HG03457 (cell line): Measurements from ENCODE around the gene BCL7C.
"Not testable (repeated sequence)": the region's sequence is repeated elsewhere in the genome, so short reads cannot be mapped to it uniquely, and the experiment has no call there.

Experiments used
- ATAC-seq: cut with Tn5 transposase; IDR thresholded peaks from one replicate; pipeline ENCODE4 v1.9.1; 2021; ENCODE audit warnings: moderate number of reproducible peaks; ENCODE audit not compliant: unreplicated experiment

The BCL7C gene

DNA sequence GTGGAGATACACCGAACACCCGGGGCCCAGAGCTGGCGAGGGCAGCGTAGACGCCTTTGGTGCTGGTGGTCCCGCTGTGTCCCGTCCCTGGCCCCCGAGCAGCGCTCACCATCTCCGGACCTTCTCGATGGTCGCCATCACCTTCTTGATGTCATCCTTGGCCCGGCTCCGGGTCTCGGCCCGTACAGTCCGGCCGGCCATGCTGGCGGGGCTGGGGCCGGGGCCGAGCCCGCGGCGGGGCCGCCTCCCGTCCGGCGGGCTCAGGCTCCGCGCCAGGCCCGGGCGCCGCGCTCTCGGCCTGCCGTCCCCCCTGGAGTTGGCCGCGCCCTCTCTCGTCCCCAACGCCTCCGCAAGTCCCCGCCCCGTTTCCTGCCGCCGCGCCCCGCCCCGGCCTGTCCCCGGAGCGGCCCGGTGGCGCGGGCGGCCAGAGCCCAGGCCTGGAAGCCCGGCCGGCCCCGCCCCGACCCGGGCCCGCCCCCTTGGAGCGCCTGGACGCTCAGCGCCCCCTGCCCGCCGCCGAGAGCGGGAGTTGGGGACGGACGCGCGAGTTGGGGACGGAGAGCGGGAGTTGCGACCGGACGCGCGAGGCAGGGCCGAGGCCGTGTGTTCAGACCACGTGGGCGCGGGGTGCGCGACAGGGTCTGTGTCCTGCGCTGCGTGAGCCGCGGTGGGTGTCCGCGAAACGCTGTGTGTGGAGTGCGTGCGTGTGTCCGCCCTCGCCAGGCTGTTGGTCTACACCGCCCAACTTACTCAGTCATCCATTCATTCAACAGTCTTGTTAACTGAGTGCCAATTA lies at the start of gene BCL7C:
BCL7C (minus strand) TSS at position 334 of the 796 bp plus-strand sequence; CDS start at position 201, 133 bp downstream.
- ATAC-seq = peak; percentile 42

DNA sequence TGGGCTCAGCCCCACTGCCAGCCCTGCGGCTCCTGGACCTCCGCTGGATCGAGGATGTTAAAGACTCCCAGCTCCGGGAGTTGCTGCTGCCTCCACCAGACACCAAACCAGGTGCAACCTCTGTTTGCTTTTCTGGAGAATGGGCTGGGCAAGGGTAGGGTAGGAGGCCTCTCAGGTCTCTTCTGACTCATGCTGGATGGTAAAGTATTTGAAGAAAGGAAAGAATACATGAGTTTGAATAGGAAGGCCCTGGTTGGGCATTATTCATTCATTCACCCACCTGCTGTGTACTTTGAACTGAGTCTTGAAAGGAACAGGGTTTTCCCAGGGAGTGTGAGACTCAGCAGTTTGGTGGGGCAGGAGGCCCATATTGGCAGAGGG lies 48.5 kb upstream of the BCL7C start:
- ATAC-seq = no peak

DNA sequence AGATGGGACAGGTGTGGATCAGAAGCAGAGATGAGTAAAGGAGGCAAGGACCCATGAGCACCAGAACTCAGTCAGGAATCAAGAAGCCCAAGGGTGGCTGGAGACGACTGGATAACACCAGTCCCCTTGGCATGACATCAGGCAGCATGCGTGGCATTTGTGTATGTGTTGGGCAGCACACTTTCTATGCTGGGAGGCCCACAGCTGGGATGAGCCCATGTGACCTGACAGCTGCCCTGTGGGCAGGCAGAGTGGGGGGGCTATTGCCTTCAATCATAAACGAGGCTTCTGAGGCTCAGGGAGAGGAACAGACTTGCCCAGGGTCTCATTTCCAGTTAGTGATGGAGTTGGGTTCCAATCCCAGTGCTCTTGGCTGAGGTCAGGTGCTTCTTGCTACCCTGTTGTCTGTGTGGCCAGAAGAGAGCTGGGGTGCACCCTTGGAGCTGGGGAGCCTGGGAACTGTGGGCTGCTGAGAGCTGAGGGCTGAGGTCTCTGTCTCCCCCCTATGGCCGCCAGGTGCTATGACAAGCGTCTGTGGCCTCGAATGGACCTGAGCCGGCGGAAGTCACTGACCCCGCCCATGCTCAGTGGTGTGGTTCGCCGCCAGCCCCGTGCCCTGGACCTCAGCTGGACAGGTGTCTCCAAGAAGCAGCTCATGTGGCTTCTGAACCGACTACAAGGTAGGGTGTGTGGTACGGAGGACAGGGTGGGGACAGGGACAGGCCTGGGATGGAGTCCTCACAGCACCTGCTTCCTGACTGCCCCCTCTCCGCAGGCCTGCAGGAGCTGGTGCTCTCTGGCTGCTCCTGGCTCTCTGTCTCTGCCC lies 47.9 kb upstream of the BCL7C start:
- ATAC-seq = peak; percentile 83

DNA sequence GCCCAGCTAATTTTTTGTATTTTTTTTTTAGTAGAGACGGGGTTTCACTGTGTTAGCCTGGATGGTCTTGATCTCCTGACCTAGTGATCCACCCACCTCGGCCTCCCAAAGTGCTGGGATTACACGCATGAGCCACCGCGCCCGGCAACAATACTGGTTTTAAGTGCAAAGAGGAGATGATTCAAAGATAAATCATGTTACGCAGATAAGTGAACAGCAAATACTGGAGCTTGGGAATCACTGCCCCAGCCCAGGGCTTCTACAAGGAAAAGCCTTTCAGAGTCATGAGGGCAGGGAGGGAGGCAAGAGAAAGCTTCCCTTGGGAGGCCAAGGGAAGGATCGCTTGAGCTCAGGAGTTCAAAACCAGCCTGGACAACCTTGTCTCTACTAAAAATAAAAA lies 45.7 kb upstream of the BCL7C start:
- ATAC-seq = not testable (repeated sequence)

DNA sequence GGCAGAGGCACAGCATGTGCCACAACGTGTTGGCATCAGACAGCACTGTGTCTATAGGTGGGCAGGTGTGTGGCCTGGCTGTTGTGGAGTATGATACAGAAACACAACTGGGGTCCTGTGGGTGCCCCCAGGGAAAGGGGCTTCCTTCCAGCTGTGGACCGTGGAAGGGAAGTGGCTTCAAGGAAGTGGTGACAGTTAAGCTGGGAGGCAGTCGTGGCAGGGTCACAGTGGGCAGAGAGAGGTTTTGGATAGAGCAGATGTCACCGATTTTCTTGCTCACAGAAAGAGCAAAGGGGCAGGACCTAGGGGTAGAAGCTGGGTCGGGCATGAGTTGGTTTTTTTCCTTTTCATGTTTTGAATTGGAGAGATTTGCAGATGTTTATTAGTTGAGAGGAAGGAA lies 43.8 kb upstream of the BCL7C start:
- ATAC-seq = no peak

DNA sequence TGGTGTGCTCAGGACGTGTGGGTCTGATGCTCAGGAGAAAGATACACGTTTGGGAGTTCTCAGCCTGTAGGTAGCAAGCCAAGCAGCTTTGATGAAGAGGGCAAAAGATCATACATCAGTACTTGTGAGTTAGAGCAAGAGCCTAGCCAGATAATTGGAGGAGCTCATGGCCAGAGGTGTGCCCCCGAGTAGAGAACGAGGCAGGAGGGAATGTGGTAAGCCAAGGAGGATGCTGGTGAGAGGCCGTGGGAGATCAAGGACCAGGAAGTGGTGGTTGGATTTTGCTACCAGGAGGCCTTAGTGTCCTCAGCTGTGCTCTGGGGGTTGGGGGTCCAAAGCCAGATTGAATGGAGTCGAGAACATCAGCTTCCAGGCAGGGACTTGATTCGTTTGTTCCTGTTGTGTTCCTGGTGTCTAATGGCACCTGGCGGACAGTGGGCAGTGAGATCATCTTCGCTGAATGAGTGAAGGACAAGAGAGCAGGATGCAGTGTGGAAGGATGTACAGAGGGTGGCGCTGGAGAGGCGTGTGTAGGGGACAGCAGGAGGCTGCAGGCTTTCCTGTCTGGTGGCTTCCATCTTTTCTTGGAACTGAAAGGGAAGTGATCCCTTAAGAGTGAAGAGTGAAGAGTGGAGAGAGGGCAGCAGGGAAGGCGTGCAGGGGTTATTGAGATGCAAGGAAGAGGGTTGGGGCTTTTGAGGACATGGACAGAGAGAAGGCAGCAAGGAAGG lies 41.1 kb upstream of the BCL7C start:
- ATAC-seq = no peak

DNA sequence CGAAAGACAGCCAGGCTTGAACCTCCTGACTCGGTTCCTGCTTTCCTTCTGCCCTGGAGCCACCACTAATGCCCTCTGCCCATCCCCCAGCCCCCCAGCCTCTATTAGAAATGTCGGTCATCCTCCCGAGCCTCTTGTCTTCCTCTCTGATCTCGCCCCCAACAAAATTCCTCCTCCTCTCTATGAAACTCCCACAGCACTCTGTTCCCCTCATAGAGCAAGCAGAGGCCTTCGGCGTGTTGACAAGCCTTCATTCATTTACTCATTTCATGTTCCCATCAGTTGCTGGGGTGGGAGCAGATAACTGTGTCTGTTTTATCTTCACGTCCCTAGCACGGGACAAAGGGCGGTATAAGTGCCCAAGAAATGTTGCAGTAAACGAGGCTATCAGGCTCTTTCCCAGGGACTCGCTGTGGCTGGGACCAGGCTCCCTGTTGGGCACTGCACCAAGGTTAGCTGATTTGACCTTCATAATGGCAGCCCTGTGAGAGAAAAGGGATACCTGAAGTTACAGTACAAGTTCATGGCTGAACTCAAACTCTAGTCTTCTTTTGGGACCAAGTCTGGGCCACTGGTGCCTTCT lies 37.3 kb upstream of the BCL7C start:
- no peak for ATAC-seq

DNA sequence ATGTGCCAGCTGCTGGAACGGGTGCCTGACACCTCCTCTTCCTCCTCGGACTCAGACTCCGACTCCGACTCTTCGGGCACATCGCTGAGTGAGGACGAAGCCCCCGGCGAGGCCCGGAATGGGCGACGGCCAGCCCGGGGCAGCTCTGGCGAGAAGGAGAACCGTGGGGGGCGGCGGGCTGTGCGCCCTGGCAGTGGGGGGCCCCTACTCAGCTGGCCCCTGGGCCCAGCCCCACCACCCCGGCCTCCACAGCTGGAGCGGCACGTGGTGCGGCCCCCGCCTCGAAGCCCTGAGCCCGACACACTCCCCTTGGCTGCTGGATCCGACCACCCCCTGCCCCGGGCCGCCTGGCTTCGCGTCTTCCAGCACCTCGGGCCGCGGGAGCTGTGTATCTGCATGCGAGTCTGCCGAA lies 36.3 kb upstream of the BCL7C start:
- ATAC-seq = no peak

DNA sequence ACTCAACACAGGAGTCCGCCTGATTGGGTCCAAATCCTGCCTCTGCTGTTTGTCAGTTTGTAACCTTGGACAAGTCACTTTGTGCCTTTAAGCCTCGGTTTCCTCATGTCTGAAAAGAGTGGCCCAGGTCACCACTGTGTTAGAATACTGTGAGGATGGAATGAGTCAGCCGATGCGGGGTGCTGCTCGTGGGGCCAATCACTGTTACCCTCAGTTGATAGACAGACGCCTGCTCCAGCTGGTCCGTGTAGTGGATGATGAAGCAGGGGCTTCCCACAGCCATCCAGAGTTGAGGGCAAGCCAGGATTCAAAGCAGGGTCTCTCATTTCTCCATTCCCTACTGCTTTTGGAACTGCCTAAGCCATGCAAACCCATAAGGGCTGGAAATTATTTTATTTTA lies 35.3 kb upstream of the BCL7C start:
- ATAC-seq = no peak

DNA sequence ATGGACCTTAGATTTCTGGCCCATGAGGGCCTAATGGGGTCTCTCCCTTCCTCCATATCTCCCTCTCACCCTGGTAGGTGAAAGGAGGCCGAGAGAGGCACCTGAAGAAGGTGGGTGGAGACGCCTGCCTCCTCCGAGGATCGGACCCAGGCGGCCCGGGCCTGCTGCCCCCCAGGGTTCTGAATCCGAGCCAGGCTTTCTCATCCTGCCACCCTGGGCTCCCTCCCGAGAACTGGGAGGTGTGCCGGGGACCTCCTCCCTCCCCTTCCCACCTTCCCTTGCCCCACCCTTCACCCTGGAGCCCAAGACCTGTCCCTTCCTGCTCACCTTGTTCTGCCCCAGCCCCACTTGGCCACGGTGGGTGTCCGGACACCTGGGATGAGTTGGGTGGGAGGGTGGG lies 34.5 kb upstream of the BCL7C start:
- ATAC-seq = no peak

DNA sequence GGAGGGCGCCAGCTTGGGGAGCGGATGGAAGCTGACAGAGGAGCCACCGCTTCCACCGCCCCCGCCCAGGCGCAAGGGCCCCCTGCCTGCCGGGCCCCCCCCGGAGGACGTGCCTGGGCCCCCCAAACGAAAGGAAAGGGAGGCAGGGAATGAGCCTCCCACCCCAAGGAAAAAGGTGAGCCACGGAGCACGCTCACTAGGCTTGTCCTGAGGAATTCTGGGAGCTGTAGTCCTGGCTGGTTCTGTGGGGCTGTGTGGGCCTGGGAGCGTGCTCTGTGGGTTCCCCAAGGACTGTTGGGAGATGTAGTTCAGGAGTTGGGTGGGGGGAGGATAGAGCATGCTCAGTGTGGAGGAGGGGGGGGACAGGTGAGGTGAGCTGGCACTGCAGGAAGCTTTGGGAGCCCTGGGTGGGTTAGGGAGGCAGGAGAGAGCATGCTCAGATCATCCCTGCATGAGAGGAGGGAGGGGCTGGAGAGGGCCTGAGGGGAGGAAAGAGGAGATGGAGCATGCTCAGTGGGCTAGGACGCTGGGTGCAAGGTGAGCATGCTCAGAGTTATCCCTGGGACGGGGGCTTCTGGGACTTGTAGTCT lies 34.0 kb upstream of the BCL7C start:
- ATAC-seq = no peak

DNA sequence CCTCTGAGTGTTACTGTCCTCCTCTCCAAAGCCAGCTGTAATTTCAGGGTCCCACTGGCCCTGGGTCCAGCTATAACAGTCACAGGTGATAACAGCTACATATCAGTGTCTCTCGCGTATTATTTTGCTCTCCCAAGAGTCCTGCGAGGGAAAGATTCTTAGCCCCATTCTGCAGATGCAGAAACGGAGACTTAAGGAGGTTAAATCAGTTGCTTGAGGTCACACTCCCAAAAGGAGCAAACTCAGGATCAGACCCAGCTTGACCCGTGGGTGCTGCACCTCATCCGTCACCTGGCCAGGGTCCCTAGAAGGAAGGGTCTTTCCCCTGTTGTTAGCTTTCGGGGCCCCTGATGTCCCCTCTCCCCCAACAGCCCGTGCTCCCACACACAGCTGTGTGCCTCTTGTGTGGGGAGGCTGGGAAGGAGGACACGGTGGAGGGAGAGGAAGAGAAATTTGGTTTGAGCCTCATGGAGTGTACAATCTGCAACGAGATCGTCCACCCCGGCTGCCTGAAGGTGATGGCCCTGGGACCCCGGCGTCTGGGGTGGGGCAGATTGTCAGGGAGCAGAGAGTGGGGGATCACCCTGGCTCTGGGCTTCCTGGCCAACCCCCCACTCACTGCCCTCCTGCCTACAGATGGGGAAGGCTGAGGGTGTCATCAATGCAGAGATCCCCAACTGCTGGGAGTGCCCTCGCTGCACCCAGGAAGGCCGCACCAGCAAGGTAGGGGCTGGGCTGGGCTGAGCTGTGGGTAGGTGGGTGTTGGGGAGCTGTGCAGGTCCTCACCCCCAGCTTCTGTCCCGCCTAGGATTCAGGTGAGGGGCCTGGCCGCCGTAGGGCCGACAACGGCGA lies 33.3 kb upstream of the BCL7C start:
- ATAC-seq = no peak

DNA sequence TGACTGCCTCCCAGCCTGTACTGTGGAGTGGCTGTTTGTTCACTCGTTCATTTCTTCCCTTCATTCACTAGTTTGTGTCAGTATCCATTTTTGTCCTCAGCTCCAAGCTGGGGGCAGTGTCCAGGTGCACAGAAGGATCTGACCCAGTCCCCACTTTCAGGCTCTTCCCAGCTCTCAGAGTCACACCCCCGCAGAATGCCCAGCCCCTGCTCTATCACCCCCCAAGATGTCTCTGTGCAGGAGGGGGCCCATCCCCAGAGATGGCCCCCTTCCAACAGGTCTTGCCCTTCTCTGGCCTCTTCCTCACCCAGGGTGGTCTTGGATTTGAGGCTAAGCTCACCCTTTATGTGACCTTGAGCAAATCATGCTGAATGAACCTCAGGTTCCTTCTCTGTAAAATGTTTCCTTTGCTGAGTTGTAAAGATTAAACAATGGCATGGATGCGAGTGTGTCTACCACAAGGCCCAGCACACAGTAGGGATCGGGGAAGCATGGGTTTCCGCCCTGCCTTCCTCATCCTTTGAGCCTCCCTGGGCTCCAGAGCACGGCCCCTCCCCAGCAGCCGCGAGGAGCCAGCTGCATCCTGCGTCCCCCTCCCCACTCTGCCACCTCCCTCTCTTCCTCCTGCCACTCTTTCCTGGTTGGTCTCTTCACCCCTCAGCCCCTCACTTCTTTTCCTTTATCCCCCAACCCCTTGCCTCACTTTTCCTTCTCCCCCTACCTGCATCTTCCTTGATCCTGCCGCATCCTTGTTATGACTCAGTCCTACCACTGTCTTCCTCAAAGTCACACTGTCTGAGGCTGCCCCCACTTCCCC lies 32.3 kb upstream of the BCL7C start:
- ATAC-seq = no peak

DNA sequence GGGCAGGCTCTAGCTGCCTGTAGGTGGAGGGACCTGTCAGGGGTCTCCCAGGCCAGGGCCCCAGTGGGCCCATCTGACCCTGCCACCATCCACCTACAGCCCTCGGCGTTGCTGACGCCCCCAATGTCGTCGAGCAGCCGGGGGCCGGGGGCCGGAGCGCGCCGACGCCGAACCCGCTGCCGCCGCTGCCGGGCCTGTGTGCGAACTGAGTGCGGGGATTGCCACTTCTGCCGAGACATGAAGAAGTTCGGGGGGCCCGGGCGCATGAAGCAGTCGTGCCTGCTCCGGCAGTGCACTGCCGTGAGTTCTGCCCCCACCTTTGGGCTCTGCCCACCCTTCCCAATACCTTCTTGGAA lies 31.7 kb upstream of the BCL7C start:
- ATAC-seq = no peak

DNA sequence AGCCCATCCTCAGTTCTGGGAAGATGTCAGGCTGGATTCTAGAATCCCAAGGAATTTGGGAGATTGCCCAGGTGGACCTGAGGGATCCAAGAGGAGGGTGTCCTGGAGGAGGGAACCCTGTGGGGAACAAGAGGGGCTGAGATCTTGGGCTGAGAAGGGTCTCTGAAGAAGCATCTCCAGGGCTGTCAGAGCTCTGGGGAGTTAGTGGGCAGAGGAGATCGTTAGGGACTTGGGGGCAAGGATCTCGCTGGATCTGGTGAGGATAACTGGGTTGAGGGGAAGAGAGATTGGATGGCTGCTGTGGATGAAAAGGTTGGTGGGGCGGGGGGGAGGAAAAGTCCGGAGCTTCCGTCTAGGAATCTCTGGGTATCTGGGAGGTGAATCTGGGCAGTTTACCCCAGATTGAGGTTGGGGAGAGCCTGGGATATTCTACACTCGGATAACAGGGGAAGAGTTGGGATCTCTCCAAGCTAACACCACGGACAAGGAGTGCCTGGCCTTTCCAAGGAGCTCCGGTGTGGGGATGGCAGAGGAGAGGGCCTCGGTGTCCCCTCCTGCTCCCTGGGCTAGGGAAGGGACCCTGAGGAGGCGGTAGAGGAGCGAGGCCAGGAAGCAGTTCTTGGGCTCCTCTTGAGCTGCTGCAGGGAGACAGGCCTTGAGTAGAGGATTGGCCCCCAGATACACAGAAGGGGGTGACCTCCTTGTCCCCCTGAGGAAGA lies 31.2 kb upstream of the BCL7C start:
- no peak for ATAC-seq

DNA sequence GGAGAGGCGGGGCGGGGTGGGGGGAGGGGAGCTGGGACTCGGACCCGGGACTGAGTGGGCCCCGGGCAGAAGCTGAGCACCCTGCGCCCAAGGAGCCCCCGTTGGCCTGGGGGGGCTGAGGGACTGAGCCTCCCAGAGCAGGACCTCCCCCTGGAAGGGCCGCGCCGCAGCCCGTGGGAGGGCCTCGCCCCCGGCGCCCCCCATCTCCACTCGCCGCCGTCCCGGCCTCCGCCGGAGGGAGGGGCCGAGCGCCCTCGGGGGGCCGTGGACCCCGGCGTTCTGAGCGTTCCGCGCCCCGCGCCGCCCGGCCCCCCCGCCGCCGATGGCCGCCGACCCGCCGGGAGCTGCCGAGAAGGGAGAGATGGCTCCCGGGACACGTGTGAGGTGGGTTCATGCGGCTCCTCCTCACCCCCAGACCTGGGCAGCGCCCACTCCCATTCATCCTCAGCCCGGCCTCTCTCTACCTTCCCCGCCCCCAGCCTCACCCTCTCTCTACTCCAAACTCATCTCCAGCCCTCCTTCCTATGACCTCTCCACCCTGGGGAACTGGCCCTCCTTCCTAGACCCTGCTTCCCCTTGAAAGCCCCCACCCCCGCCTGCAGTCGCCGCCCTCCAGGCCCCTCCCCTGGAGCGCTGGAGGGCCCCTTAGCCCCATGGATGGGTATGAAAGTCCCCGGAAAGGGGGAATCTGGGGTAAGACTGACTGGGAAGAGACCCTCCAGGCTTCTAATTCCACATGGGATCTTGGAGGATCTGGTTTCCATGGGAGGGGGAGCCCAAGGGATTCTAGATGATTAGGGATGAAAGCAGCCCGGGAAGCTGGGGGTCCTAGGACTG lies 30.4 kb upstream of the BCL7C start:
- ATAC-seq = no peak

DNA sequence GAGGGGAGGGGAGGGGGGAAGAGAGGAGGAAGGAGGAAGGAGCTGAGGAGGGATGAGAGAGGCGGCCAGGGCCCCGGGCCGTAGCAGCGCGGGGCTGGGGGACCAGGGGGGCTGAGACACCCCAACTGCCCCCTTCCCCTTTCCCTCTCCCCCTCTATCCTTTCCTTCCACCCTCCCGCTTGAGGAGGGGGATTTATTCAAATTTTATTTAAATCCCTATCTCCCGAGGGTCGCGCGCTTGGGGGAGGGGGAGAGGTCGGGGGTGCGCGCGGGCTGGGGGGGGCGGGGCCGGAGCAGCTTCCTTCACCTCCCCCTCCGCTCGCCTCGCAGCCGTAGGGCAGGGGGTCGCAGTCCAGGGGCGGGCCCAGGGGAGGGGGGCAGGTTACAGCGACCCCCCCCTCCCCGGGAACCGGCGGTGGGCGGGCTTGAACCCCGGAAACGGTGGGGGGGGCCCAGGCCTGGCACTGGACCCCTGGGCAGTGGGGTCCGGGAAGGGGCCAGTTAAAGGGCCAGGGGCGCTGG lies 29.7 kb upstream of the BCL7C start, which contains the start of gene FBXL19:
FBXL19 (plus strand) TSS at position 19 of the 522 bp plus-strand sequence. CDS start 2,183 bp downstream, outside the sequence.
- ATAC-seq = no peak
